GM12891 (cell line): Measurements from ENCODE around the gene MAMDC4.

Experiments
- DNase-seq: peaks from one replicate; pipeline ENCODE4 v3.0.0; 2011; ENCODE audit warnings: low spot score; ENCODE audit not compliant: insufficient read length
- FAIRE-seq: peaks from 2 replicates; lab custom pipeline; 2011; peaks lifted over from hg19 to GRCh38; lab: Jason Lieb, UNC
- PAX5 ChIP-seq: IDR thresholded peaks from 2 replicates; pipeline ENCODE4 v1.6.1; 2011; ENCODE audit warnings: low read length, moderate library complexity, mild to moderate bottlenecking; ENCODE audit not compliant: insufficient read depth, severe bottlenecking
- POLR2A ChIP-seq: IDR thresholded peaks from 2 replicates; pipeline ENCODE4 v1.6.1; 2011; ENCODE audit warnings: low read depth, low read length, control low read depth
- POLR2AphosphoS5 ChIP-seq: IDR thresholded peaks from 2 replicates; pipeline ENCODE4 v1.6.1; 2011; ENCODE audit warnings: low read depth, low read length, control low read depth
- POU2F2 ChIP-seq: IDR thresholded peaks from 2 replicates; pipeline ENCODE4 v1.6.1; 2011; ENCODE audit warnings: low read depth, mild to moderate bottlenecking, control low read depth, low read length, moderate library complexity
- SPI1 ChIP-seq: IDR thresholded peaks from 2 replicates; pipeline ENCODE4 v1.6.1; 2011; ENCODE audit warnings: low read depth, low read length, control low read depth
- TAF1 ChIP-seq: IDR thresholded peaks from 2 replicates; pipeline ENCODE4 v1.6.1; 2011; ENCODE audit warnings: low read depth, low read length, control low read depth

The MAMDC4 gene

DNA sequence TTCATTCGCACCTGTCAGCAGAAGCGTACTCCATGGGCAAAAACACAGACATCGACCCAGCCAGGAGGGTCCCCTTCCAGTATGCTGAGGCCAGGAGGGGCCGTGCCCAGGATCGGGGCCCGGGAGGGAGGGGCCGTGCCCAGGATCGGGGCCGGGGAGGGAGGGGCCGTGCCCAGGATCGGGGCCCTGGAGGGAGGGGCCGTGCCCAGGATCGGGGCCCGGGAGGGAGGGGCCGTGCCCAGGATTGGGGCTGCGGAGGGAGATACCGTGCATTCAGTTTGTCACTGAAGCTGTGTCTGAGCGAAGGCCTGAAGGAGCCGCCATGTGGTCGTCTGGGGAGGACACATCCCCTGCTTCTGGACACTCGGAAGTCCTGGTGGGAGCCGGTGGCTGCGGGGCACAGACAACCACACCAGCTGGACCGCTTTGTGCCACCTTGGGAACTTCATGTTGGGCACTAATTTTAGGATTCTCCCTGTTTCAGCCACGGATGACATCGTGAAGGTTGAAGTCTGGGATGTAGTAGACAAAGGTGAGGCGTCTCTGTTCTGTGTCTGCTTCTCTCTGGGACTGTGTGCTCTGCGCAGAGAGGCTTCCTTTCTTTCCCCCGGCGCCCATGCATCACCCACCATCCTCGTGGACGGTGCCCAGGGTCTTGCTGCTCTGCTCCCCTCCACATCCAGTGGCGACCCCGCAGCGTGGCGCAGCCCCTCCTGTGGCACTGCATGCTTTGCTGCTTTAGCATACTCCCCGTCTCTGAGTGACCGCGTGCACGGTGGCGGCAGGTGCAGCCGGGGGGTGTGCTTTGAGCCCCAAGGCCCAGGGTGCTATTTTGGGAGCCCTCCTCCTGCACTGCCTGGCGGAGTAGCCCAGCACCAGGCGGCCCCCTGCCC is 26.6 kb upstream of the MAMDC4 start:
- TF ChIP-seq POLR2A (no peak), PAX5 (no peak), POLR2AphosphoS5 (no peak), POU2F2 (no peak), TAF1 (no peak), SPI1 (no peak)
- FAIRE-seq: no peak

DNA sequence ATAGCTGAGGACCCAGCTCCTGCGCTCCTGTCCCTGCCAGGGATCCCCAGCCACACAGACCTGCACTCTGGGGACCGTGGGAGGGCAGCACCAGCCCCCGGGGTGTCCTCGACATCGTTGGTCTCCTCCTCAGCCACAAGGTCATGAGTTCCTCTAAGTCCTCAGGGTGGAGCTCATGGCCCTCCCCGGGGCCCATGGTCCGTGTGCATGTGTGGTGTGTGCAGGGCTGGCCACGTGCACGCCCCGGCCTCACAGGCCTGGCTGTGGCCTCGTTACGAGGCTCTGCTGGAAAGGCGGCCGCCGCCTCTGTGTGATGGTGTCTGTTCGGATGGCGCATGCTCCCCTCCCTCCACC is 26.0 kb upstream of the MAMDC4 start:
- DNase-seq (no peak), FAIRE-seq (no peak)
- TF ChIP-seq POLR2AphosphoS5 (no peak), SPI1 (no peak), POU2F2 (no peak), TAF1 (no peak), POLR2A (no peak), PAX5 (no peak)

More for the DNA sequence above, 26.6 kb upstream of the MAMDC4 start:
- no peak for DNase-seq

DNA sequence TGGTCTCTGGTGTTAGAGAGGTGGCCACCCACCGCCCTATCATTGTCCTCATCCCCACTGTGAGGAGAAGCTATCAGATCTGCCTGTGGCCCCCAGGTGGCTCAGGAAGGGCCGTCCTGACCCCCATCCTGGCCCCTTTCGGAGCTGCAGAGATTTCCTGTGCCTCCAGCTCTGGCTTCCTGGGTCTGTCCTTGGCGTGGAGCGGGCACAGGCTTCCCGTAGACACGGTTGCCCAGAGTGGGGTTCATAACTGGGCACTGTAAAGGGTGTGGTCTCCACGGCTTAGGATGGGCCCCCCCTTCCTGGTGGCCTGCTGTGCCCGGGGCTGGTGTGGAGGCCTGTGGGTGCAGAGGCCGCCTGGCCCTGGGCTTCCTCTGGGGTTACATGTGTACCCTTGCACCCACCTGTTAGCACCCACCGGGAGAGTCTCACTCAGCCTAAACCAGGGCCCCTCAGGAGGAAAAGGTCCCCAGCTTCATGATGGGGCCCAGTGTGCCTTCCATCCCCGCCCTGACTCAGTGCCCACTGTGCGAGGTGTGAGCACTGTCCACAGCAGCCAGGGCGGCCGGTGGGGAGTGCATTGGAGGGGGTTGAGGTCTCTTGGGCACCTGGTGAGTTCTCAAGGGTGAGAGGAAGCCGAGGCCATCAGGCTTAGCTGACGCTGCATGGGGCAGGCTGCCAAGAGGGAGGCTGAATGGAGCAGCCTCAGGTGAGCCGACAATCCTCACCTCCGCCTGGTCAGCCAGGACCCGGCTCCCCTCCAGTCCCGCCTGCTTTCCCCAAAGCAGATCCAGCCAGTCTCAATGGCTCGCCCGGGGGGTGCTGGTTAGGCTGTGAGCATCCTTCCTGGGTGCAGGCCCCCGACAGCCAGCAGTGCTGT is 25.2 kb upstream of the MAMDC4 start:
- TF ChIP-seq POU2F2 (no peak), SPI1 (no peak), TAF1 (no peak), PAX5 (no peak), POLR2AphosphoS5 (no peak), POLR2A (no peak)
- DNase-seq (no peak), FAIRE-seq (no peak)

DNA sequence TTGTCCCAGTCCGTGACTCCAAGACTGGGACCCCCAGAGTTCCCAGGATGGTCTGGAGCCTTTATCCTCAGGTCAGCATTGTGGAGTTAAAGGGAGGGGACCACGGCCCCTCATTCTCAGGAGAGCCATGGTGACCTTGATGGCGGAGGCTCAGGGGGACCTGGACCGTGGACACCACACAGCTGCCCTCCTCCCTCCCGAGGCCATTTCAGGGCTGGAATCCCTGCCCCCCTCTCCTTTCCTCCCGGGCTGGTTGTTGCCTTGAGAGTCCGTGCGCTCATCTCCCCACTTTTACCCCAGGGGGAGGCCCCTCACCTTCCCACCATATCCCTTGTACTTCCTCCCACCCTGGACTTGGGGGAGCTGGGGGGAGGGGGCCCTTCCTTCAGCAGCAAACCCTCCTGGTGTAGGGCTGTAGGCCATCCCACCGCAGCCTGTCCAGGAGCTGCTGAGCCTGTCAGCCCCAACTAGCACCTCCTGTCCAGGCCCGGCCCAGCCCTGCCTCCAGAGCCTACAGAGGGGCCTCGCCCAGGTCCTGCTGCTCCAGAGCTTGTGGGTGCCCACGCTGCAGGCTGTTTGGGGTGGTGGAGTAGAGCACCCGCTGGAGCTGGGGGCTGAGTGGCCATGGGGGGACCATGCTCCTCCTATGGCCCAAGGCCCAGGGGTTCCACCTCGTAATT is 24.2 kb upstream of the MAMDC4 start:
- DNase-seq (no peak), FAIRE-seq (no peak)
- TF ChIP-seq SPI1: no peak
- no peak for TF ChIP-seq POLR2A
- no peak for TF ChIP-seq TAF1
- no peak for TF ChIP-seq POU2F2
- TF ChIP-seq POLR2AphosphoS5: no peak
- TF ChIP-seq PAX5: no peak

DNA sequence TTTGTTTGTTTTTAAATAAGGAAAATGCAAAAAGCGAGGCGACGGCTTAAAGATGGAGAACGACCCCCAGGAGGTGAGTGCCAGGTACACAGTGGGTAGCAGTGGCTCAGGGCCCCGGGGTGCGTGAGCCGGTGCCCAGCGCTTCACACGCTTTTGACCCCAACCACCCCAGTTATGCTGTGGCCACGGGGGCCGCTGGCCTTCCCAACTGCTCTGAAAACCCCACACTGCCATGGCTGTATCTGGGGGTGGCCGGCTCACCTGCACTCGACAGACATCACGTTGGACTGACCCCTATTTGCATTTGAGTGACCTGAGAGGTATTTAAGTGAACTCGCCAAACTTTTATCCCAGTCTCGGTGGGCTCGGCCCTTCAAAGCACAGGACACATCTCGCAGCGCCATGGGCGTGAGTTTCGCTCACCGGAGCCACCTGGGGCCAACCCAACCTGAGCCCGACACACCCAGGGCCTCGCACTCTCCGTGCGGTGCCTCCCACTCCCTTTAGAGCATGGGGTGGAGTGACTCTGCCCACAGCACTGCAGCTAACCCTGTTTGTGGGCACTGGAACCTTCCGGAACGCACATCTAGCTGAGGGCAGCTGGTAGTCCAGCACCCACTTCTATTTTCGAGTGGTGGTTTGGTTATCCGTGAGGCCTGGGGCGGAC is 23.5 kb upstream of the MAMDC4 start:
- FAIRE-seq (no peak), DNase-seq (no peak)
- no peak for TF ChIP-seq SPI1
- TF ChIP-seq POLR2A: no peak
- no peak for TF ChIP-seq POU2F2
- TF ChIP-seq POLR2AphosphoS5: no peak
- no peak for TF ChIP-seq PAX5
- no peak for TF ChIP-seq TAF1

DNA sequence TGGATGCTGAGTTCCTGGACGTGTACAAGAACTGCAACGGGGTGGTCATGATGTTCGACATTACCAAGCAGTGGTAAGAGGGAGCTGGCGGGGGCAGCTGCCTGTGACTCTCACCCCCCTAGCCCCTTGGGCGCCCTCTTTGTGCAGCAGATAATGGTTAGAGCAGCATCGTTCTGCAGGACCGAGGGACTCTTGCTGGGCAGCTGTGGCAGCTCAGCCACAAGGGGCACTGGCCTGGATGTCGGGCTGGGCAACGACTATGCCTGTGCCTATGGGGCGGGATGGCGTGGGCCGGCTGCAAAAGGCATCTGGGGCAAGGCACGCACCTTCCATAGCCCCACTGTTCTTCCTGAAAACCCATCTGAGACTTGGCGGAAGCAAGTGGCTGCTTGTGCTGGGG is 22.7 kb upstream of the MAMDC4 start:
- TF ChIP-seq SPI1 (no peak), POU2F2 (no peak), POLR2AphosphoS5 (no peak), PAX5 (no peak), POLR2A (no peak), TAF1 (no peak)
- no peak for DNase-seq
- FAIRE-seq: no peak

DNA sequence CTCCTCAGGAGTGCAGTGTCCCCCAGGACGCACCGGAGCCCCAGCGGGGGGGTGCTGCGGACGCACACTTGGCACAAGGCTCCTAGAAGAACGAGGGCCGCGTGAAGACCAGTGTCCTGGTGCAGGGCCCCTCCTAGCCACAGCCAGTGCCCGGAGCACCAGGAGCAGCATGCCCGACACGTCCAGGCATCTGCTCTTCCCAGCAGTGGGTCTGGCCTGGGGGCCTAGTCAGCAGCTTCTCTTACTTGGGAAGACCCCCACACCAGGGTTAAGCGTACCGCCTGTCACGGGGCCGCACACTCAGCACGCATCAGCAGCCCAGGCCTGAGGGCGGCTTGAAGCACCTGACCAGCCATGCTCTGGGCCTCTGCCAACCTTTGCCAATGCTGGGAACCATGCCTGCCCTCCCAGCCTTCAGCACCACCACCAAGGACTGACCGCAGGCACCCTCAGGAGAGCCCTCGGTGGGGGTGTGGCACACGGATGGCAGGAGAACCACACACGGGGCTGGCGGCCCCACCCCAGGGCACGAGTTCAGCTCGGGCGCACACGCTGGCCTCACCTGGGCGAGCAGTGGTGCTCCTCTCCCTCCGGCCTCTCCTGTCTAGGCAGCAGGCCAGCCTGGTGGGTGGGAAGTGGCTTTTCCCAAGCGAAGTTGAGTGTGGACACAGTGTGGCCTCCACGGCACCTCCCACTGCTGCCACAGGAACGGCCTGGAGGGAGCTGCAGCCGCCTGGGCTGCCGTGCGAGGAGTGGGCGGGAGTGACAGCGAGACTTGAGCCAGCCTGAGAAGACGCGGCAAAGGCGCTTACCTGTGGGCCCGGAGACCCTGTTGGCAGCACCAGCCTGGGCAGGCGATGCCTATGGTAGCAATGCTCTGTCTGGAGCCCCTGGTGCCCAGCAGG is 21.9 kb upstream of the MAMDC4 start:
- TF ChIP-seq POU2F2 (no peak), TAF1 (no peak), SPI1 (no peak), PAX5 (no peak), POLR2AphosphoS5 (no peak), POLR2A (no peak)
- FAIRE-seq (no peak), DNase-seq (no peak)
